ENCODE results near the gene KLHDC7B.
"Not testable (repeated sequence)": the region's sequence is repeated elsewhere in the genome, so short reads cannot be mapped to it uniquely, and the experiment has no call there.

KLHDC7B gene

GRCh38 chr22:50518606-50519005, 27.1 kb upstream of the KLHDC7B start:
- no peak for DNase-seq

GRCh38 chr22:50519151-50519550, 26.5 kb upstream of the KLHDC7B start:
- no peak for DNase-seq

- DNase-seq = not testable (repeated sequence)
These were observed 25.5 kb upstream of the KLHDC7B start for GRCh38 chr22:50520184-50520583.

- no peak for DNase-seq
These were observed 24.8 kb upstream of the KLHDC7B start for GRCh38 chr22:50520826-50521453.

- no peak for DNase-seq
These were observed 24.0 kb upstream of the KLHDC7B start for GRCh38 chr22:50521710-50522109.

- DNase-seq = no peak
These were observed 23.4 kb upstream of the KLHDC7B start for GRCh38 chr22:50522208-50522805.

- DNase-seq = no peak
These were observed 22.8 kb upstream of the KLHDC7B start for GRCh38 chr22:50522806-50523438.

- DNase-seq = no peak
These were observed 22.3 kb upstream of the KLHDC7B start for GRCh38 chr22:50523458-50523805.

- no peak for DNase-seq
These were observed 21.7 kb upstream of the KLHDC7B start for GRCh38 chr22:50523806-50524675.

- DNase-seq = no peak
These were observed 21.0 kb upstream of the KLHDC7B start for GRCh38 chr22:50524676-50525103.

- DNase-seq = peak; percentile 99
These were observed 20.4 kb upstream of the KLHDC7B start, which contains the start of gene SCO2 for GRCh38 chr22:50525104-50525857. SCO2 (minus strand) TSS chr22:50525598; CDS start chr22:50524411, 1,187 bp downstream.

GRCh38 chr22:50525858-50526107, 19.9 kb upstream of the KLHDC7B start:
- DNase-seq = no peak

GRCh38 chr22:50526108-50526833, 19.4 kb upstream of the KLHDC7B start:
- peak; percentile 94 for DNase-seq

GRCh38 chr22:50526834-50527801, 18.6 kb upstream of the KLHDC7B start:
- DNase-seq = peak; percentile 69

GRCh38 chr22:50527921-50528681, 17.6 kb upstream of the KLHDC7B start:
- peak; percentile 63 for DNase-seq

GRCh38 chr22:50528682-50529415, 16.9 kb upstream of the KLHDC7B start:
- DNase-seq = peak; percentile 71

GRCh38 chr22:50529416-50529896, 16.2 kb upstream of the KLHDC7B start:
- DNase-seq = no peak

- peak; percentile 89 for DNase-seq
These were observed 15.7 kb upstream of the KLHDC7B start, which contains the start of gene TYMP for GRCh38 chr22:50529897-50530579. TYMP (minus strand) TSS chr22:50530012; CDS start chr22:50529709, 303 bp downstream.

- DNase-seq = no peak
These were observed 15.2 kb upstream of the KLHDC7B start for GRCh38 chr22:50530580-50530876.

All from activated CD8-positive, alpha-beta memory T cell treated with anti-CD3 and anti-CD28 coated beads for 24 hours (primary cell).